HFFc6 (cell line): ENCODE results near the gene KRTAP29-1. TPM values are rescaled to one million over a fixed set of nuclear protein-coding genes. Genes with fewer than 3 reads are reported as not detected.

ENCODE experiments used
- DNase-seq: peaks from one replicate; pipeline ENCODE4 v3.0.0-alpha.2; 2018
- H3K27ac Mint-ChIP-seq: 2 replicates; pipeline ENCODE4 v1.8.0; 2020; ENCODE audit warnings: mild to moderate bottlenecking, mixed read lengths
- H3K27me3 Mint-ChIP-seq: 2 replicates; pipeline ENCODE4 v1.8.0; 2021; ENCODE audit warnings: mild to moderate bottlenecking, moderate library complexity, mixed read lengths; ENCODE audit not compliant: insufficient read depth
- H3K36me3 Mint-ChIP-seq: 2 replicates; pipeline ENCODE4 v1.8.0; 2021; ENCODE audit warnings: low read depth, mixed read lengths
- H3K4me1 Mint-ChIP-seq: 2 replicates; pipeline ENCODE4 v1.8.0; 2020; ENCODE audit warnings: low read depth, mixed read lengths
- H3K4me3 Mint-ChIP-seq: 2 replicates; pipeline ENCODE4 v1.8.0; 2020; ENCODE audit warnings: mild to moderate bottlenecking, moderate library complexity, mixed read lengths
- H3K9me3 Mint-ChIP-seq: 2 replicates; pipeline ENCODE4 v1.8.0; 2020; ENCODE audit warnings: mild to moderate bottlenecking, mixed read lengths
- CTCF ChIP-seq: fragments of 200-600 bp; sonication (generic); IDR thresholded peaks from 2 replicates; pipeline ENCODE4 v1.5.0; 2021; ENCODE audit warnings: antibody characterized with exemption, mild to moderate bottlenecking
- total RNA-seq, 6 experiments: library from RNA; stranded (reverse); fragmentation: NEBNext Ultra II Directional; extraction: Animal tissue kit (Norgen Biotek cat#: 25700); gene quantifications; 2 replicates in 1 of 6; 3 replicates in 5 of 6; pipeline ENCODE4 v1.2.3, GENCODE V29; 2021

Gene KRTAP29-1
- total RNA-seq, 6 experiments from 2014 or later = not detected

- H3K4me3 Mint-ChIP-seq = no peak overlapping the region
- TF ChIP-seq CTCF = no peak
Observed at GRCh38 chr17:41301204-41301790, 1.4 kb downstream of the KRTAP29-1 start.

GRCh38 chr17:41298458-41299135, 4.1 kb downstream of the KRTAP29-1 start:
- Mint-ChIP-seq H3K4me1 (peaks cover 7% of the 10 kb centered on the region), H3K9me3 (peaks cover 4% of the 10 kb centered on the region; the same call in 1 of the 2 replicates), H3K4me3 (no peak overlapping the region), H3K27me3 (peaks cover 5% of the 10 kb centered on the region), H3K27ac (no peak overlapping the region), H3K36me3 (peaks cover 4% of the 10 kb centered on the region)
- no peak for TF ChIP-seq CTCF
- DNase-seq = no peak

More at GRCh38 chr17:41301204-41301790, 1.4 kb downstream of the KRTAP29-1 start:
- Mint-ChIP-seq H3K4me1 (peaks cover 7% of the 10 kb centered on the region), H3K27me3 (peaks cover 2% of the 10 kb centered on the region; the same call in 1 of the 2 replicates), H3K36me3 (peaks cover 4% of the 10 kb centered on the region), H3K27ac (no peak overlapping the region), H3K9me3 (peaks cover 4% of the 10 kb centered on the region; the same call in 1 of the 2 replicates)
- DNase-seq = no peak

- no peak for TF ChIP-seq CTCF
- peaks cover 7% of the 10 kb centered on the region for H3K4me1 Mint-ChIP-seq
- DNase-seq = no peak
- H3K4me3 Mint-ChIP-seq = no peak overlapping the region
- H3K27ac Mint-ChIP-seq = no peak overlapping the region
- H3K36me3 Mint-ChIP-seq = peaks cover 4% of the 10 kb centered on the region
- peaks cover 5% of the 10 kb centered on the region for H3K27me3 Mint-ChIP-seq
- H3K9me3 Mint-ChIP-seq = peaks cover 4% of the 10 kb centered on the region; the same call in 1 of the 2 replicates
Observed at GRCh38 chr17:41296846-41297245, 5.8 kb downstream of the KRTAP29-1 start.

GRCh38 chr17:41294016-41294415, 8.6 kb downstream of the KRTAP29-1 start:
- Mint-ChIP-seq H3K27me3 (peaks cover 3% of the 10 kb centered on the region), H3K27ac (no peak overlapping the region), H3K36me3 (no peaks in the 10 kb centered on the region), H3K4me3 (no peak overlapping the region), H3K4me1 (no peaks in the 10 kb centered on the region), H3K9me3 (no peaks in the 10 kb centered on the region)
- TF ChIP-seq CTCF = no peak
- DNase-seq = no peak

- H3K27me3 Mint-ChIP-seq = no peaks in the 10 kb centered on the region; the same call in 1 of the 2 replicates
- H3K27ac Mint-ChIP-seq = no peak overlapping the region
- no peak for TF ChIP-seq CTCF
- no peak overlapping the region for H3K4me3 Mint-ChIP-seq
- no peak for DNase-seq
- H3K9me3 Mint-ChIP-seq = no peaks in the 10 kb centered on the region
- H3K36me3 Mint-ChIP-seq = no peaks in the 10 kb centered on the region
- H3K4me1 Mint-ChIP-seq = peaks cover 36% of the 10 kb centered on the region
Observed at GRCh38 chr17:41287050-41287449, 15.6 kb downstream of the KRTAP29-1 start.
